Kidney glomerular epithelial cell (primary cell): ENCODE measurements around the gene SPATA2.
"Not testable (repeated sequence)": the region's sequence is repeated elsewhere in the genome, so short reads cannot be mapped to it uniquely, and the experiment has no call there.

Experiments used
- DNase-seq: peaks from one replicate; lab custom pipeline; 2025; lab: John Stamatoyannopoulos, UW

SPATA2 gene

GRCh38 chr20:49883246-49883802 lies 32.0 kb downstream of the SPATA2 start:
- DNase-seq, result no peak

GRCh38 chr20:49882171-49882970 lies 33.0 kb downstream of the SPATA2 start:
- no peak for DNase-seq

GRCh38 chr20:49880724-49881445 lies 34.4 kb downstream of the SPATA2 start:
- no peak for DNase-seq

- no peak for DNase-seq
These were observed 35.2 kb downstream of the SPATA2 start for GRCh38 chr20:49880177-49880576.

GRCh38 chr20:49878977-49879376 lies 36.4 kb downstream of the SPATA2 start:
- no peak for DNase-seq

- no peak for DNase-seq
These were observed 37.9 kb downstream of the SPATA2 start for GRCh38 chr20:49877386-49877921.

- no peak for DNase-seq
These were observed 40.6 kb downstream of the SPATA2 start for GRCh38 chr20:49874696-49875095.

- DNase-seq, result no peak
These were observed 43.3 kb downstream of the SPATA2 start for GRCh38 chr20:49872056-49872455.

GRCh38 chr20:49871391-49871948 lies 43.9 kb downstream of the SPATA2 start:
- DNase-seq, result no peak

GRCh38 chr20:49870261-49870660 lies 45.1 kb downstream of the SPATA2 start:
- DNase-seq, result no peak

GRCh38 chr20:49868964-49869363 lies 46.4 kb downstream of the SPATA2 start:
- DNase-seq, result no peak

GRCh38 chr20:49868538-49868937 lies 46.8 kb downstream of the SPATA2 start:
- no peak for DNase-seq

GRCh38 chr20:49867453-49868215 lies 47.7 kb downstream of the SPATA2 start:
- no peak for DNase-seq

GRCh38 chr20:49866051-49866450 lies 49.3 kb downstream of the SPATA2 start:
- DNase-seq, result no peak

- DNase-seq, result no peak
These were observed 49.8 kb downstream of the SPATA2 start for GRCh38 chr20:49865559-49865958.

- DNase-seq, result no peak
These were observed 51.7 kb downstream of the SPATA2 start for GRCh38 chr20:49863666-49864065.

- no peak for DNase-seq
These were observed 52.6 kb downstream of the SPATA2 start for GRCh38 chr20:49862607-49863200.

GRCh38 chr20:49861232-49861631 lies 54.1 kb downstream of the SPATA2 start:
- not testable (repeated sequence) for DNase-seq

GRCh38 chr20:49859807-49860206 lies 55.5 kb downstream of the SPATA2 start:
- no peak for DNase-seq

- no peak for DNase-seq
These were observed 56.3 kb downstream of the SPATA2 start for GRCh38 chr20:49859011-49859410.

- no peak for DNase-seq
These were observed 57.2 kb downstream of the SPATA2 start for GRCh38 chr20:49858076-49858585.
